Gastroesophageal sphincter (tissue), 3 donors: ENCODE results near the gene IFNA17.
A peak's percentile ranks its signal among the peaks of the same experiment; 100 is the strongest.
"Not testable (repeated sequence)": the region's sequence is repeated elsewhere in the genome, so short reads cannot be mapped to it uniquely, and the experiment has no call there.

Source experiments
- EP300 ChIP-seq: sonication (generic); formaldehyde crosslinking; IDR thresholded peaks from one replicate; pipeline ENCODE4 v1.6.1; 2017; ENCODE audit warnings: antibody characterized with exemption, mild to moderate bottlenecking
- POLR2A ChIP-seq, 2 donors: fragments of 450-650 bp; IDR thresholded peaks; one replicate each; pipeline ENCODE4 v1.6.1; 2017; ENCODE audit warnings: antibody characterized with exemption in 2 of 2, mild to moderate bottlenecking in 2 of 2, moderate library complexity in 1 of 2
- POLR2AphosphoS5 ChIP-seq: sonication (generic); formaldehyde crosslinking; IDR thresholded peaks from one replicate; pipeline ENCODE4 v1.6.1; 2017; ENCODE audit warnings: antibody characterized with exemption
- TF ChIP-seq, protein P1 (sequence below), 4 experiments: fragments of 200-600 bp in 2 of 4; fragments of 450-650 bp in 2 of 4; sonication (generic) in 1 of 4; IDR thresholded peaks; one replicate each; pipeline ENCODE4 v1.5.1; 2017 to 2019; ENCODE audit warnings: antibody characterized with exemption in 4 of 4, mild to moderate bottlenecking in 2 of 4, moderate library complexity in 2 of 4

DNA sequence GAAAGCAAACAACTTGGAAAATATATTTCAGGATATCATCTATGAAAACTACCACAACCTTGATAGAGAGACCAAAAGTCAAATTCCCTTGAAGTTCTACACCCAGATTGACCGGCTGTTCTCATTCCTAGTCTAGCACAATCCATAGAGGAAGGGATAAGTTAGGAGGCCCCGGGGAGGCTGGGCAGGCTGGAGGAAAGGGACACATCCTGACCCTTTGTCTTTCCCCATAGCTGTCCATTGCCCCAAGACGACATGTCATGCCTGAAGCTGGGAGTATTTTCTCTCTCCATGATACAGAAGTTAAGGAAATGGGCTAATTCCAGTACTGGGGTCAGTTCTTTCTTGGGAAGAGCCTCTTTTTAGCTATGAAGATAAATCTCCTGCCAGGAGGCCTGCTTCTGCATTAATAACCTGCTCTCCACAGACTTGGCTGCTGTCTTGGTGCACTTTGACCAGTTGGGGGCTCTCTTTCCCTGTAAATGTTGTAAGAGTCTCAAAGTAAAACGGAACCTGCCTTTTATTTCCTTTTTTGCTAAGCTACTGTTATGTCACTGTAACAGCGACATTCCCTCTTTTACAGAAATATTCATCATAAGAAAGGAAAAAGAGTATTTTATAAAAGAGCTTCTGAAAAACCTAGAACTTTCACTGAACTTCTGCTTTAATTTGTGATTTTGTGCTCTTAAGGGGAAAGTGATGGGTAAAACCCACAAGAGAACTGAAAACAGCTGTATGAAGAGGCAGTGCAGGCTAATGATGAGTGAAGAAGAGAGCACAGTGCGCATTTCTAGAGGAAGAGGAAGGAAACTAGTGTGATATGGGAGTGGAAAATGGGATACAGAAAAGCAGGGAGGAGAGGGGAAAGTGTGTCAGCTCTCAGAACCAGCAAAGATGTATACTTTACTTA, 32.9 kb downstream of the IFNA17 start:
- not testable (repeated sequence) for TF ChIP-seq EP300; POLR2A (IDR thresholded peaks at IDR 0.05); POLR2AphosphoS5
- TF ChIP-seq, protein P1, sequence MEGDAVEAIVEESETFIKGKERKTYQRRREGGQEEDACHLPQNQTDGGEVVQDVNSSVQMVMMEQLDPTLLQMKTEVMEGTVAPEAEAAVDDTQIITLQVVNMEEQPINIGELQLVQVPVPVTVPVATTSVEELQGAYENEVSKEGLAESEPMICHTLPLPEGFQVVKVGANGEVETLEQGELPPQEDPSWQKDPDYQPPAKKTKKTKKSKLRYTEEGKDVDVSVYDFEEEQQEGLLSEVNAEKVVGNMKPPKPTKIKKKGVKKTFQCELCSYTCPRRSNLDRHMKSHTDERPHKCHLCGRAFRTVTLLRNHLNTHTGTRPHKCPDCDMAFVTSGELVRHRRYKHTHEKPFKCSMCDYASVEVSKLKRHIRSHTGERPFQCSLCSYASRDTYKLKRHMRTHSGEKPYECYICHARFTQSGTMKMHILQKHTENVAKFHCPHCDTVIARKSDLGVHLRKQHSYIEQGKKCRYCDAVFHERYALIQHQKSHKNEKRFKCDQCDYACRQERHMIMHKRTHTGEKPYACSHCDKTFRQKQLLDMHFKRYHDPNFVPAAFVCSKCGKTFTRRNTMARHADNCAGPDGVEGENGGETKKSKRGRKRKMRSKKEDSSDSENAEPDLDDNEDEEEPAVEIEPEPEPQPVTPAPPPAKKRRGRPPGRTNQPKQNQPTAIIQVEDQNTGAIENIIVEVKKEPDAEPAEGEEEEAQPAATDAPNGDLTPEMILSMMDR (IDR thresholded peaks at IDR 0.05): peak; percentile 11 to 61 (median 38)
